Spleen (tissue), 7 donors: ENCODE measurements around the gene EAF1.

Experiments
- POLR2A ChIP-seq, 3 donors: fragments of 450-650 bp; IDR thresholded peaks; one replicate each; pipeline ENCODE4 v1.5.1; 2017; ENCODE audit warnings: antibody characterized with exemption in 3 of 3, mild to moderate bottlenecking in 1 of 3
- TF ChIP-seq, protein P1 (sequence below), 11 experiments: fragments of 200-600 bp in 7 of 11; fragments of 450-650 bp in 4 of 11; sonication (generic) in 4 of 11; IDR thresholded peaks in 8 of 11; conservative IDR thresholded peaks in 3 of 11; 1 replicate in 7 of 11; 2 replicates in 4 of 11; pipeline versions ENCODE4 v1.4.0 to v1.8.0; 2016 to 2021; ENCODE audit warnings: antibody characterized with exemption in 11 of 11, inconsistent platforms in 4 of 11, mild to moderate bottlenecking in 1 of 11
- donor health status: DM: no; HTN: no; CAD: no; lungs with moderate emphysema.
- donor health status: DM: no; HTN: no; CAD: no.
- donor health status: DM: no; HTN: no; CAD: no.

DNA sequence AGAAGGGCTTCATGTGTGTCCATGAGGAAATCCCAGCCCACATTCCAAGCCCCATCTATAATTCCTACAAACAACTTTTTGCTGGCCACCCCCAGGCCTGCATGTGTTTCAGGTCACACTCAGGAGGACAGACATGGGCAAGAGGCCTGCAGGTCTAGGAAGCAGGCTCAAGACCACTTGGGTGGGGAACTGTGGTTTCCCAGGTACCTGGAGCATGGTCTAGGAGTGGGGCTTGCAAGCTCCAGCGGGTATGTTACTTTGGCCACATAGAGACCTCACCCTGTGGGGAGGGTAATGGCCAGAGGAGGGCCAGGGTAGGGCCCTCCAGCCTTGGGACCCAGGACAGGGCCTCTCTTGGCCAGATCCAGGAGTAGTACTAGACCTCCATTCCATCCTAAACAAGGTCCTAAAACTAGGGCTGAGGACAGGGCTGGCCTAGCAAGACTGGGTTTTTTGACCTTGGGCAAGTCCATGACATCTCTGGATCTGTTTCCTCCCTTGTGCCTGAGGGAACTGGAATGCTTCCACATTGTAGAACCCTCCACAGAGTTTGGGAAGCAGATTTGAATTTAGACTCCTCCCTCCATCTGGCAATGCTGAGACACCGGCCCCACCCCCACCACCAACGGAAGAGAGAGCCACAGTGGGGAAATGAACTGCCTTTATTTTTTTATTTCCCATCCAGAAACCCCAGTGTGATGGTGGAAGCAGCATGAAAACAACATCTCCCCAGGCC, 22.3 kb downstream of the EAF1 start:
- TF ChIP-seq, protein P1, sequence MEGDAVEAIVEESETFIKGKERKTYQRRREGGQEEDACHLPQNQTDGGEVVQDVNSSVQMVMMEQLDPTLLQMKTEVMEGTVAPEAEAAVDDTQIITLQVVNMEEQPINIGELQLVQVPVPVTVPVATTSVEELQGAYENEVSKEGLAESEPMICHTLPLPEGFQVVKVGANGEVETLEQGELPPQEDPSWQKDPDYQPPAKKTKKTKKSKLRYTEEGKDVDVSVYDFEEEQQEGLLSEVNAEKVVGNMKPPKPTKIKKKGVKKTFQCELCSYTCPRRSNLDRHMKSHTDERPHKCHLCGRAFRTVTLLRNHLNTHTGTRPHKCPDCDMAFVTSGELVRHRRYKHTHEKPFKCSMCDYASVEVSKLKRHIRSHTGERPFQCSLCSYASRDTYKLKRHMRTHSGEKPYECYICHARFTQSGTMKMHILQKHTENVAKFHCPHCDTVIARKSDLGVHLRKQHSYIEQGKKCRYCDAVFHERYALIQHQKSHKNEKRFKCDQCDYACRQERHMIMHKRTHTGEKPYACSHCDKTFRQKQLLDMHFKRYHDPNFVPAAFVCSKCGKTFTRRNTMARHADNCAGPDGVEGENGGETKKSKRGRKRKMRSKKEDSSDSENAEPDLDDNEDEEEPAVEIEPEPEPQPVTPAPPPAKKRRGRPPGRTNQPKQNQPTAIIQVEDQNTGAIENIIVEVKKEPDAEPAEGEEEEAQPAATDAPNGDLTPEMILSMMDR (IDR thresholded peaks at IDR 0.05 in 8 of 11, conservative IDR thresholded peaks at IDR 0.05 in 3 of 11), result no peak
- TF ChIP-seq POLR2A (IDR thresholded peaks at IDR 0.05), result no peak
